ENCODE data around the gene EEF1AKMT3. TPM values are rescaled to one million over a fixed set of nuclear protein-coding genes. Genes with fewer than 3 reads are reported as not detected.
A peak's percentile ranks its signal among the peaks of the same experiment; 100 is the strongest.

Gene EEF1AKMT3
- total RNA-seq, 1 experiment from 2014 or later, result 5.0 TPM

DNA sequence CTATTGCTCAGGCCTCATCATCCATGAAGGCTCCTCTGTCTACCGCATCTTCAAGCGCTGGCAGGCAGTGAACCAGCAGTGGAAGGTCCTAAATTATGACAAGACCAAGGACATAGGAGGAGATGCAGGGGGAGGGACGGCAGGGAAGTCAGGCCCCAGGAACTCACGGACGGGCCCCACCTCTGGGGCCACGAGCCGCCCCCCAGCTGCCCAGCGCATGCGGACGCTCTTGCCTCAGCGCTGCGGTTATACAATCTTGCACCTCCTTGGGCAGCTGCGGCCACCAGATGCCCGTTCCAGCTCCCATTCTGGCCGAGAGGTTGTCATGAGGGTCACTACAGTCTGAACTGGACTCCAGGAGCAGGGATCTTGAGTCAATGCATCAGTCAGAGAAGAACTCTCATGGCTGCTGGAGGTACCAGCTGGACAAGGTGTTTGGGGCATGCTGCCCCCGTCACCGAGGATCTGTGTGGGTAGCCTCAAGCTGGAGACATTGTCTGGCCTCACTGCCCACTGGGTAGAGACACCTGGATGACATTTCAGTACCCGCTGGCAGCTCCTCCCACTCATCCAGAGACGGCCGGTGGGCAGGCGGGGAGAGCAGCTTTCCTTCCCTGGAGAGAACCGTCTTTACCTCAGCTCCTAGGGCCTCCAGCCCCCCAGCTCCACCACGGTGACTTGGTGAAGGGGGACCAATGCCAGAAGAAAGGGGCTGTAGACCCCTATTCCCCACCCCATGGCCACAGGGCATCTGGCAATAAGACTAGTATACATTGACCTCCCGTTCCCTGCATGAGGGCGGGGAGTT lies 13.7 kb upstream of the EEF1AKMT3 start:
- Mint-ChIP-seq H3K27ac (ENCODE audit: unreplicated experiment) (no peak overlapping the region), H3K36me3 (ENCODE audit: insufficient read depth, unreplicated experiment) (peaks cover 9% of the 10 kb centered on the region), H3K27me3 (ENCODE audit: insufficient read depth, unreplicated experiment) (no peaks in the 10 kb centered on the region), H3K4me1 (ENCODE audit: low read depth, unreplicated experiment) (peaks cover 19% of the 10 kb centered on the region), H3K4me3 (ENCODE audit: unreplicated experiment) (no peak overlapping the region), H3K9me3 (ENCODE audit: unreplicated experiment) (no peaks in the 10 kb centered on the region)
- ChIA-PET POLR2A (interaction anchor here (0.8 kb wide), 1 partner anchor 182 kb away, joined by 3 read pairs; the partner anchor contains the start of gene ATP23), CTCF (interaction anchor here (0.5 to 1.2 kb wide), 4 partner anchors 14 to 247 kb away, joined by 3 to 9 read pairs (median 5); partner anchors contain the start of gene TSPAN31)
- TF ChIP-seq, protein P1, sequence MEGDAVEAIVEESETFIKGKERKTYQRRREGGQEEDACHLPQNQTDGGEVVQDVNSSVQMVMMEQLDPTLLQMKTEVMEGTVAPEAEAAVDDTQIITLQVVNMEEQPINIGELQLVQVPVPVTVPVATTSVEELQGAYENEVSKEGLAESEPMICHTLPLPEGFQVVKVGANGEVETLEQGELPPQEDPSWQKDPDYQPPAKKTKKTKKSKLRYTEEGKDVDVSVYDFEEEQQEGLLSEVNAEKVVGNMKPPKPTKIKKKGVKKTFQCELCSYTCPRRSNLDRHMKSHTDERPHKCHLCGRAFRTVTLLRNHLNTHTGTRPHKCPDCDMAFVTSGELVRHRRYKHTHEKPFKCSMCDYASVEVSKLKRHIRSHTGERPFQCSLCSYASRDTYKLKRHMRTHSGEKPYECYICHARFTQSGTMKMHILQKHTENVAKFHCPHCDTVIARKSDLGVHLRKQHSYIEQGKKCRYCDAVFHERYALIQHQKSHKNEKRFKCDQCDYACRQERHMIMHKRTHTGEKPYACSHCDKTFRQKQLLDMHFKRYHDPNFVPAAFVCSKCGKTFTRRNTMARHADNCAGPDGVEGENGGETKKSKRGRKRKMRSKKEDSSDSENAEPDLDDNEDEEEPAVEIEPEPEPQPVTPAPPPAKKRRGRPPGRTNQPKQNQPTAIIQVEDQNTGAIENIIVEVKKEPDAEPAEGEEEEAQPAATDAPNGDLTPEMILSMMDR (IDR thresholded peaks at IDR 0.05; ENCODE audit: insufficient read depth in 1 of 2, low read depth in 1 of 2, low read length in 1 of 2, severe bottlenecking in 1 of 2, unreplicated experiment in 1 of 2), result no peak
- H3K4me1 ChIP-seq, result 0 out of 2 replicates have a peak, but pooled peaks cover 12% of the 10 kb centered on the region
- no peaks in the 10 kb centered on the region for H3K27me3 ChIP-seq (replicated peaks; ENCODE audit: control insufficient read depth, insufficient read depth, low read length)
- no peaks in the 10 kb centered on the region for H3K36me3 ChIP-seq (ENCODE audit: control insufficient read depth, insufficient read depth, low read length)
- H3K9me3 ChIP-seq, result no peaks in the 10 kb centered on the region
- no peak overlapping the region for H3K4me3 ChIP-seq (ENCODE audit: low read depth, low read length)
- BruUV-seq (replicated peaks), result no TSS peak
- intact Hi-C loops (cut with micrococcal nuclease; ENCODE audit: unreplicated experiment), result no loop called here
- no peak for DNase-seq

DNA sequence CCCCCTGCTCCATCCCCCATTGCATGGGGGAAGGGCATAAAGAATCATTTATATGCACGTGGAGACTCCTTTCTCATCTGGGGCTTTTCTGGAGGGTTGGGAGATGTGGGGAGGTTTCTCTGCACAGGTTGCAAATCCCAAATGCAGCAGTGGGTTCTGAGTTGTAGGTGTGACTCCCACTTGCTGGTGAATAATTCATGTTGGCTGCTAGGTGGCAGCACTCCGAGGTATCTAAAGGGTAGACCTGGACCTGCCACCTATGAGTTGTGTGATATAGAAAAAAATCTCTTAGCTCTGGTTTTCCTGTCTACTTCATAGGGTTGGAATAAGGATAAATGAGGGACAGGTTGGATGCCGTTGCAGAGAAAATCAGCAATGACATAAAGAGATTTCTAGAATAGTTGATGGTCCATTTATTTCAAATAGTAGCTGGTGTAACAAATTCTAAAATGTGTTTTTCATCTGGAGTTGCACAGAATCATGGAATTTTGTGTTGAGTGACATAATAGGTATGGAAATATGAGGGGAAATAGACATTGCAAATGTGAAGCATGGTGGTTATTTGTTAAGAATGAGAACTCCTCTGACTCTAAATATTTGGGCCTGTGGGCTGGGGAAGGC lies 12.9 kb upstream of the EEF1AKMT3 start:
- CTCF ChIA-PET, result interaction anchor here (0.7 to 1.2 kb wide), 6 partner anchors 13 to 138 kb away, joined by 3 to 9 read pairs (median 6); partner anchors contain the start of genes EEF1AKMT3, METTL1 and TSPAN31
- H3K4me3 ChIP-seq (ENCODE audit: low read depth, low read length), result no peak overlapping the region
- no peaks in the 10 kb centered on the region for H3K9me3 ChIP-seq
- no peak overlapping the region for H3K27ac Mint-ChIP-seq (ENCODE audit: unreplicated experiment)
- no peaks in the 10 kb centered on the region for H3K27me3 Mint-ChIP-seq (ENCODE audit: insufficient read depth, unreplicated experiment)
- POLR2A ChIA-PET, result interaction anchor here (0.8 kb wide), 1 partner anchor 182 kb away, joined by 3 read pairs; the partner anchor contains the start of gene ATP23
- intact Hi-C loops (cut with micrococcal nuclease; ENCODE audit: unreplicated experiment), result no loop called here
- H3K36me3 Mint-ChIP-seq (ENCODE audit: insufficient read depth, unreplicated experiment), result peaks cover 2% of the 10 kb centered on the region
- BruUV-seq (replicated peaks), result no TSS peak
- TF ChIP-seq, protein P1 (IDR thresholded peaks at IDR 0.05; ENCODE audit: insufficient read depth in 1 of 2, low read depth in 1 of 2, low read length in 1 of 2, severe bottlenecking in 1 of 2, unreplicated experiment in 1 of 2), result peak; percentile 39 to 61
- DNase-seq, result peak in 1 of 2 experiments; percentile 38
- no peaks in the 10 kb centered on the region for H3K27me3 ChIP-seq (replicated peaks; ENCODE audit: control insufficient read depth, insufficient read depth, low read length)
- 0 out of 2 replicates have a peak, but pooled peaks cover 8% of the 10 kb centered on the region for H3K4me1 ChIP-seq
- peaks cover 12% of the 10 kb centered on the region for H3K4me1 Mint-ChIP-seq (ENCODE audit: low read depth, unreplicated experiment)
- H3K9me3 Mint-ChIP-seq (ENCODE audit: unreplicated experiment), result no peaks in the 10 kb centered on the region
- H3K36me3 ChIP-seq (ENCODE audit: control insufficient read depth, insufficient read depth, low read length), result no peaks in the 10 kb centered on the region
- H3K4me3 Mint-ChIP-seq (ENCODE audit: unreplicated experiment), result no peak overlapping the region

GRCh38 chr12:57760347-57760982 lies 11.9 kb upstream of the EEF1AKMT3 start:
- H3K9me3 ChIP-seq, result no peaks in the 10 kb centered on the region
- H3K4me1 Mint-ChIP-seq (ENCODE audit: low read depth, unreplicated experiment), result peaks cover 7% of the 10 kb centered on the region
- TF ChIP-seq, protein P1 (IDR thresholded peaks at IDR 0.05; ENCODE audit: insufficient read depth in 1 of 2, low read depth in 1 of 2, low read length in 1 of 2, severe bottlenecking in 1 of 2, unreplicated experiment in 1 of 2), result no peak
- 0 out of 2 replicates have a peak, but pooled peaks cover 7% of the 10 kb centered on the region for H3K4me1 ChIP-seq
- no TSS peak for BruUV-seq (replicated peaks)
- intact Hi-C loops (cut with micrococcal nuclease; ENCODE audit: unreplicated experiment), result no loop called here
- H3K36me3 Mint-ChIP-seq (ENCODE audit: insufficient read depth, unreplicated experiment), result no peaks in the 10 kb centered on the region
- DNase-seq, result no peak
- H3K36me3 ChIP-seq (ENCODE audit: control insufficient read depth, insufficient read depth, low read length), result no peaks in the 10 kb centered on the region
- H3K27me3 Mint-ChIP-seq (ENCODE audit: insufficient read depth, unreplicated experiment), result no peaks in the 10 kb centered on the region
- H3K4me3 Mint-ChIP-seq (ENCODE audit: unreplicated experiment), result no peak overlapping the region
- no peak overlapping the region for H3K4me3 ChIP-seq (ENCODE audit: low read depth, low read length)
- no peak overlapping the region for H3K27ac Mint-ChIP-seq (ENCODE audit: unreplicated experiment)
- no peaks in the 10 kb centered on the region for H3K27me3 ChIP-seq (replicated peaks; ENCODE audit: control insufficient read depth, insufficient read depth, low read length)
- ChIA-PET POLR2A (no interaction called here), CTCF (interaction anchor here (1.0 kb wide), 1 partner anchor 12 kb away, joined by 6 read pairs; the partner anchor contains the start of genes EEF1AKMT3 and METTL1)
- H3K9me3 Mint-ChIP-seq (ENCODE audit: unreplicated experiment), result no peaks in the 10 kb centered on the region

Measured in Caco-2 (cell line).